Measurements from ENCODE around the gene TWNK.

DNA sequence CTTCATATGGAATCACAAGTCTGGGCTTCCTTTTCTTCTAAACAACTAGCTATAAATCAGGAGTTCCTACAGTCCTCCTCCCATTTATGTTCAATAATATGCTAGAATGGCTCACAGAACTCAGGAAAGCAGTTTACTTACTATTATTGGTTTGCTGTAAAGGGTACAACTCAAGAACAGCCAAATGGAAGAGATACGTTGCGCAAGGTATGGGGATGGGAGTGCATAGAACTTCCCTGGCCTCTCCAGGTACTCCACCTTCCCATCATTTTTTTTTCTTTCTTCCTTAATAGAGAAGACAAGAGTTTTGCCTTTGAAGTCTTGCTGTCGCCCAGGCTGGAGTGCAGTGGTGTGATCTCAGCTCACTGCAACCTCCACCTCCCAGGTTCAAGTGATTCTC lies 45.1 kb upstream of the TWNK start:
- TF ChIP-seq, protein P1, sequence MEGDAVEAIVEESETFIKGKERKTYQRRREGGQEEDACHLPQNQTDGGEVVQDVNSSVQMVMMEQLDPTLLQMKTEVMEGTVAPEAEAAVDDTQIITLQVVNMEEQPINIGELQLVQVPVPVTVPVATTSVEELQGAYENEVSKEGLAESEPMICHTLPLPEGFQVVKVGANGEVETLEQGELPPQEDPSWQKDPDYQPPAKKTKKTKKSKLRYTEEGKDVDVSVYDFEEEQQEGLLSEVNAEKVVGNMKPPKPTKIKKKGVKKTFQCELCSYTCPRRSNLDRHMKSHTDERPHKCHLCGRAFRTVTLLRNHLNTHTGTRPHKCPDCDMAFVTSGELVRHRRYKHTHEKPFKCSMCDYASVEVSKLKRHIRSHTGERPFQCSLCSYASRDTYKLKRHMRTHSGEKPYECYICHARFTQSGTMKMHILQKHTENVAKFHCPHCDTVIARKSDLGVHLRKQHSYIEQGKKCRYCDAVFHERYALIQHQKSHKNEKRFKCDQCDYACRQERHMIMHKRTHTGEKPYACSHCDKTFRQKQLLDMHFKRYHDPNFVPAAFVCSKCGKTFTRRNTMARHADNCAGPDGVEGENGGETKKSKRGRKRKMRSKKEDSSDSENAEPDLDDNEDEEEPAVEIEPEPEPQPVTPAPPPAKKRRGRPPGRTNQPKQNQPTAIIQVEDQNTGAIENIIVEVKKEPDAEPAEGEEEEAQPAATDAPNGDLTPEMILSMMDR (IDR thresholded peaks at IDR 0.05; ENCODE audit: borderline replicate concordance, extremely low read depth, low read length, poor library complexity, severe bottlenecking), result no peak
- TF ChIP-seq EZH2 (IDR thresholded peaks at IDR 0.05; ENCODE audit: borderline replicate concordance, low read depth, low read length, severe bottlenecking), result no peak

Data from DND-41 (cell line).